Measurements from ENCODE around the gene LRBA. TPM values are rescaled to one million over a fixed set of nuclear protein-coding genes. Genes with fewer than 3 reads are reported as not detected.

LRBA gene
- total RNA-seq, 4 donors from 2014 or later: 13.3 to 21.2 (median 20.1) TPM

- Histone ChIP-seq H3K27me3 (no peaks in the 10 kb centered on the region), H3K4me1 (no peaks in the 10 kb centered on the region), H3K9me3 (no peaks in the 10 kb centered on the region), H3K4me3 (no peak overlapping the region), H3K36me3 (no peaks in the 10 kb centered on the region), H3K27ac (replicated peaks in 1 of 4) (no peak overlapping the region)
- no peak for DNase-seq (ENCODE audit: extremely low spot score)
- TF ChIP-seq, protein P1, sequence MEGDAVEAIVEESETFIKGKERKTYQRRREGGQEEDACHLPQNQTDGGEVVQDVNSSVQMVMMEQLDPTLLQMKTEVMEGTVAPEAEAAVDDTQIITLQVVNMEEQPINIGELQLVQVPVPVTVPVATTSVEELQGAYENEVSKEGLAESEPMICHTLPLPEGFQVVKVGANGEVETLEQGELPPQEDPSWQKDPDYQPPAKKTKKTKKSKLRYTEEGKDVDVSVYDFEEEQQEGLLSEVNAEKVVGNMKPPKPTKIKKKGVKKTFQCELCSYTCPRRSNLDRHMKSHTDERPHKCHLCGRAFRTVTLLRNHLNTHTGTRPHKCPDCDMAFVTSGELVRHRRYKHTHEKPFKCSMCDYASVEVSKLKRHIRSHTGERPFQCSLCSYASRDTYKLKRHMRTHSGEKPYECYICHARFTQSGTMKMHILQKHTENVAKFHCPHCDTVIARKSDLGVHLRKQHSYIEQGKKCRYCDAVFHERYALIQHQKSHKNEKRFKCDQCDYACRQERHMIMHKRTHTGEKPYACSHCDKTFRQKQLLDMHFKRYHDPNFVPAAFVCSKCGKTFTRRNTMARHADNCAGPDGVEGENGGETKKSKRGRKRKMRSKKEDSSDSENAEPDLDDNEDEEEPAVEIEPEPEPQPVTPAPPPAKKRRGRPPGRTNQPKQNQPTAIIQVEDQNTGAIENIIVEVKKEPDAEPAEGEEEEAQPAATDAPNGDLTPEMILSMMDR (IDR thresholded peaks at IDR 0.05): no peak
- TF ChIP-seq POLR2A (IDR thresholded peaks at IDR 0.05; ENCODE audit: low read depth): no peak
- no peak for TF ChIP-seq EP300 (IDR thresholded peaks at IDR 0.05)
- TF ChIP-seq POLR2AphosphoS5 (IDR thresholded peaks at IDR 0.05): no peak
- WGBS: 87% methylated on average over 2 of the region's 2 CpGs
- intact Hi-C loops (cut with DNase I): no loop called here
Observed at GRCh38 chr4:150683775-150684350, 331.2 kb downstream of the LRBA start.

GRCh38 chr4:150682126-150682525, 333.0 kb downstream of the LRBA start:
- Histone ChIP-seq H3K9me3 (no peaks in the 10 kb centered on the region), H3K4me3 (no peak overlapping the region), H3K27me3 (no peaks in the 10 kb centered on the region), H3K36me3 (no peaks in the 10 kb centered on the region), H3K4me1 (no peaks in the 10 kb centered on the region), H3K27ac (replicated peaks in 1 of 4) (no peak overlapping the region)
- no peak for DNase-seq (ENCODE audit: extremely low spot score)
- TF ChIP-seq POLR2A (IDR thresholded peaks at IDR 0.05; ENCODE audit: low read depth): no peak
- no peak for TF ChIP-seq POLR2AphosphoS5 (IDR thresholded peaks at IDR 0.05)
- TF ChIP-seq EP300 (IDR thresholded peaks at IDR 0.05): no peak
- TF ChIP-seq, protein P1 (IDR thresholded peaks at IDR 0.05): no peak
- intact Hi-C loops (cut with DNase I): no loop called here
- WGBS: 95% methylated on average over 1 of the region's 1 CpG

DNA sequence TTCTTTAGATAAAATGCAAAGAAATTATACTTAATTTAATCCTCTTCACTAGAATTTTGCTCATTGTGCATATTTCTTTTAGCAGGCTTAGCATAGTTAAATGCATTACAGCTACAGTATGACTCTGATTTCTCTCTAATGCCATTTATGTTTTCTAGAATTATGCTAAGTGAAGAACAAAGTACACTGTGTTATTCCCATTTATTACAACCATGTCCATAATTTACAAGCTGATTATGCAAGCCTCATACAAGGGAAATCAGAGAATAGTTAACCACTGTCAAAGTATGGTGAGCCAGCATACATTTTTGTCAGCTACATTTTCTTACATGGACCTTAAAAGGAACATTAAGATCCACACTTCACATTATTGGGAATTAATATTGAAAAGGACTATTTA, 334.0 kb downstream of the LRBA start:
- H3K9me3 ChIP-seq: no peaks in the 10 kb centered on the region
- DNase-seq (ENCODE audit: extremely low spot score): no peak
- no peaks in the 10 kb centered on the region for H3K27me3 ChIP-seq
- intact Hi-C loops (cut with DNase I): no loop called here
- TF ChIP-seq EP300 (IDR thresholded peaks at IDR 0.05) (no peak), POLR2A (IDR thresholded peaks at IDR 0.05; ENCODE audit: low read depth) (no peak), POLR2AphosphoS5 (IDR thresholded peaks at IDR 0.05) (no peak)
- TF ChIP-seq, protein P1 (IDR thresholded peaks at IDR 0.05): no peak
- H3K4me3 ChIP-seq: no peak overlapping the region
- no peaks in the 10 kb centered on the region for H3K4me1 ChIP-seq
- no peak overlapping the region for H3K27ac ChIP-seq (replicated peaks in 1 of 4)
- no peaks in the 10 kb centered on the region for H3K36me3 ChIP-seq

- no peak overlapping the region for H3K4me3 ChIP-seq
- no peaks in the 10 kb centered on the region for H3K4me1 ChIP-seq
- 69% methylated on average over 5 of the region's 5 CpGs for WGBS
Observed at GRCh38 chr4:150680651-150681050, 334.4 kb downstream of the LRBA start.

More at GRCh38 chr4:150680651-150681050, 334.4 kb downstream of the LRBA start:
- H3K9me3 ChIP-seq: no peaks in the 10 kb centered on the region
- DNase-seq (ENCODE audit: extremely low spot score): no peak
- H3K36me3 ChIP-seq: no peaks in the 10 kb centered on the region
- H3K27me3 ChIP-seq: no peaks in the 10 kb centered on the region
- H3K27ac ChIP-seq (replicated peaks in 1 of 4): no peak overlapping the region
- intact Hi-C loops (cut with DNase I): no loop called here
- TF ChIP-seq EP300 (IDR thresholded peaks at IDR 0.05) (no peak), POLR2A (IDR thresholded peaks at IDR 0.05; ENCODE audit: low read depth) (no peak), POLR2AphosphoS5 (IDR thresholded peaks at IDR 0.05) (no peak)
- TF ChIP-seq, protein P1 (IDR thresholded peaks at IDR 0.05): no peak
